NCI-H2196 (cell line): ENCODE measurements around the gene VAMP8.
A peak's percentile ranks its signal among the peaks of the same experiment; 100 is the strongest.
"Not testable (repeated sequence)": the region's sequence is repeated elsewhere in the genome, so short reads cannot be mapped to it uniquely, and the experiment has no call there.

ENCODE experiments used
- DNase-seq: peaks from one replicate; lab custom pipeline; 2025; ENCODE audit not compliant: unreplicated experiment; lab: John Stamatoyannopoulos, UW

The VAMP8 gene

DNA sequence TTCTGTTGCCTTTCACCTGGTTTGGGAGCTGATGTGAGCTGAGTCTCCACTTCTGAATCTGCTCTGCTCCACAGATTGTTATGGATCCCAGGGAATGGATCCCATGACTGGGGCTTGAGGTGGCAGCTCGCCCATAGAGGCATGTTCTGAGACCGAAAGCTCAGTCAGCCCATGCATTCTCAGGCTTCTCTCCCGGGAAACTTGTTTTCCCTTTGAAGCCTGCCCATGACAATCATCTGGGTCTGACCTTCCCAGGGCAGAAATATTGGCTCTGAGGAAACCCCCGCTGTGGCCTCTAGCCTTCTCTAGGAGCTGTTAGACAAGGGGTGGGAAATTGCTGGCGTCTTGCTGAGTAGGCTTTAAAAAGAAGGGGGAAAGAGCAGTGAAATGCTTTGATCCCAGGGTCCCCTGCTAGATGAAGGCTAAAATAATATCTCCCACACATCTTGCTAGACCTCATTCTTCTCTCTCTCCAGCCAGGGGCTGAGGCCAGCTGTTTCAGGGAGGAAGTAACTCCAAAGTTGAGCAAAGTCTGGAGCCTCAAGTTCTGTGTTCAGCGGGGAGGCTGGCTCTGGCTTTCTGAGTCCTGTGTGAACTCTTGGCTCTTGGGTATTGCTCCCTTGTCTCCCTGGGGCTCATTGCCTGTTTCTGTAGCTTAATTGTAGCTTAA is 2.0 kb downstream of the VAMP8 start:
- DNase-seq: no peak

- no peak for DNase-seq
Measured at GRCh38 chr2:85580206-85580605, 2.8 kb downstream of the VAMP8 start.

DNA sequence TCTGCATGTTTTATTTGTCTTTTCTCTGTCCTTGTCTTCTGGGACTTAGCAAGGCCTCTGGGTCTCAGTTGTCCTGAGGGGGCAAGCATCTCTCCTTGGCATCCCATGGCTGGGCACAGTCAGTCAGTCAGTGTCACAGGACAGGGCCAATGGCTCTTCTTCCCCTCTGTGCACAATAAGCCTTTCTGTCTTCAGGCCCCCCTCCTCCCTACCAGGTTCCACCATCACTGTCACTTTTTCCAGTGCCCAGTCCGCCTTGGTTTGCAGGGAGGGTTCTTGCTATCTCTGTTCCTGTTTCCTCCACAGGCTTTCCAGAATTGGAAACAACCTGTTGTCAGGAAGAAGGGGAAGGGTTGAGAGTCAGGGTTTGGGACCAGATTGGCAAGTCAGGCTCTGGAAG is 5.1 kb downstream of the VAMP8 start:
- DNase-seq: no peak

GRCh38 chr2:85583667-85584353 is 6.4 kb downstream of the VAMP8 start:
- DNase-seq: no peak

DNA sequence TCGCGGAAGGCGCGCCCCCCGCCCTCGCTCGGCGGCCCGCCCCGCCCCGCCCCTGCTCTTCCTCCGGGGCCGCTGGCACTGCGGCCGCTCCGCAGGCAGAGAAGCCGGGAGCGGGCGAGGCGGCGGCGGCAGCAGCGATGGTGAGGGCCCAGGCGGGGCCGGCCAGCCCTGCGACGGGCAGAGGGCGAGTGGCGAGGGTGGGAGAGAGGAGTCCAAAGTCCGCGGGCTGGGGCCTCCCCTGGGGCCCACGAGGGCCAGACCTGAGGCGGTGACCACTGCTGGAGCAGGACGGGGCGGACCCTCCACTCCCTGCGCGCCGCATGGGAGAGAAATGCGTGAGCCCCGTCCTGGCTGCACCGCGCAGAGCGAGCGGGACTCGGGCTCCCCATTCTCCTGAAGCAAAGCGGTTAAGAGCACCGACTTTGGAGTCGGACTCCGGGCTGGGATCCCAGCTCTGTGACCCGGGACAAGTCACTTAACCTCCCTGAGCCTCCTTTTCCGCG is 7.0 kb downstream of the VAMP8 start, which contains the start of gene VAMP5:
Gene VAMP5 (plus strand): TSS at position 78 of the 503 bp plus-strand sequence. CDS start 60 bp downstream, at position 138.
- no peak for DNase-seq

DNA sequence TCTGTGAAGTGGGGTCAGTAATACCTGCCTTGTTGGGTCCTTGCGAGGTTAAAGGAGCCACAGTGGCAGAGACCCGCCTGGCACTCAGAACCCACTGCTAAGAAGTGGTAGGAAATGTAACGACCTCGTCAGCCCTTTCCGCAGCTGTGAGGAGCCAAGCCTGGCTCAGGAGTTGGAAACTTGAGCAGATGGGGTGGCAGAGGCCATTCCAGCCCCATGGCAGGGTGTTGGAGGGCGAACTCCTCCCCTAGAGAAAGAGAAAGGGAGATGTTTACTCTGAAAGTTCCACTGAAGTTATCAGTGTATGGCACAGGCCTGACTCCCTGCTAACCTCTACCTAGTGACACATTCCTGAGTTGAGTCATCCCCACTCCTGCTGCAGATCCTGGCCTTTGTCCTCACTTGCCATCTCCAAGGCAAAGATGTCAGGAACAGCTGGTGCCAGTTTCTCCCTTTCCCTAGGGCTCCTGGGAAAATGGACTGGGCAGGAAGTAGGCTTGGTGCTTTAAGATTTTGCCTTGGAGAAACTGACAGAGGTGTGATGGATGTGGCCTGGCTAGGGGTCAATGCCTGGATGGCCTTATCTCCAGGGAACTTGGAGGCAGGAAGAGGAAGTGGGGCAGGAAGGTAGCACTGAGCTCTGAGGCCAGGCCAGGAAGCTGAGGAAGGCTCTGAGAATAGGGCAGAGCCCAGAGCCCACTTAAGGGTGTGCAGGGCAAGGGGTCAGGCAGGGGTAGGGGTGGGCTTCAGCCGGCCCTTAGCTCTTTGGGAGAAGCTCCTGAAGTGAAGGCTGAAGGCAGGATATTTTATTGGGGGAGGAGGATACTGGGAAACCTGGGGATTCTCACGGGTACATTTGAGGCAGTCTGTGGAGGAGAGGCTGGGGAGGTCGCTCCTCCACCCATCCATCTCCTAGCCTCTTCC is 7.7 kb downstream of the VAMP8 start:
- DNase-seq: no peak

GRCh38 chr2:85585781-85586105 is 8.4 kb downstream of the VAMP8 start:
- DNase-seq: no peak

DNA sequence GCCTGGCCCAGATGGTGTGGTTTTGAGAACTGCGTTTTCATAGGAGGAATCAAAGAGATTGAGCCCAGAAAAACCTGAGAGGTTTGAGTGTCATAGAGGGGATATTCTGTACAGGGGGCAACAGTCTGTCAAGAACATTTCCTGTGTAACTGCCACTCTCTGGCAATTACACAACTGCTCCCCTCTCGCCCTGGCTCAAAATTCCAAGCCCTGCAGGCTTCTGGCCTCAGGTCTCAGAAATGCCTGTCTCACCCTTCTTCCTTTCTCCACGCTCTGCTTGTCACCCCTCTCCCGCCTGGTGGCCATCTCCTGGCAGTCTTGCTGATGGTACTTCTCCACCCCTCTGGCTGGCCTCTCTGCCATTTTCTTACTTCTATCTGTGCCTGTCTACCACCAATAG is 10.8 kb downstream of the VAMP8 start:
- no peak for DNase-seq

DNA sequence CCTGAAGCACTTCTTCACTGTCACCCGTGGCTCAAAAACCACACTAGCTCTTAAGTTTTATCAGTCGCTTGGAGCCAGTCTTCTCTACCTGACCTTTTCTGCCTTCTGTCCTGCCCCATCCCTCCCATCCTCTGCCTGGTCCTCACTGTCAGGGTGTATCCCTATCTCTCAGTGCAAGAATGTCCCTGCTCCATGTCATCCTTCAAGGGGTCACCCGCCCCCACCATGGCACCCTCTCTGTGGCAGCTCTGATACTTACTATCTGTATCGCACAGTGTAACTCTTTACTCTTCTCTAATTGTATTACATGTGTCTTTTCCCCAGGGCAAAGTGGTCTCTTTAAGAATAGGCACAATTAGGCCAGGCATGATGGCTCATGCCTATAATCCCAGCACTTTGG is 11.3 kb downstream of the VAMP8 start:
- DNase-seq: no peak

DNA sequence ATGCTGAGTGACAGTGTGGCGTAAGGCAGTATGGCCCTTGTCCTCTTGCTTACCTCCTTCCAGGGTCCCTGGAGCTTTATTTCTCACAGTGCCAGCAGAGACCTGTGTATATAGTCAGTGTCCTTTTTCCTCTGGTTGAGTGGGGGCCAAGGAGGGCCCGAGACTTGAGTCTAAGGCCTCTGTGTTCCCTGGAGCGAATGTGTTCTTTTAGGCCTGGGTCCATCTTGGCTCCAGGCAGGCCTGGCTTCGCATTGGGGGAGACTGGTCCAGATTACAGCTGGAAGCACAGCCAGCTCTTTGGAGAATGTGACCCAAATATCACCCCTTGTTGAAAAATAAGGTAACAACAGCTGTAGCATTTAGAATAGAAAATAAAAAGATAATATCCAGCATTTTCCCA is 11.8 kb downstream of the VAMP8 start:
- no peak for DNase-seq

GRCh38 chr2:85589982-85590791 is 12.8 kb downstream of the VAMP8 start:
- no peak for DNase-seq

DNA sequence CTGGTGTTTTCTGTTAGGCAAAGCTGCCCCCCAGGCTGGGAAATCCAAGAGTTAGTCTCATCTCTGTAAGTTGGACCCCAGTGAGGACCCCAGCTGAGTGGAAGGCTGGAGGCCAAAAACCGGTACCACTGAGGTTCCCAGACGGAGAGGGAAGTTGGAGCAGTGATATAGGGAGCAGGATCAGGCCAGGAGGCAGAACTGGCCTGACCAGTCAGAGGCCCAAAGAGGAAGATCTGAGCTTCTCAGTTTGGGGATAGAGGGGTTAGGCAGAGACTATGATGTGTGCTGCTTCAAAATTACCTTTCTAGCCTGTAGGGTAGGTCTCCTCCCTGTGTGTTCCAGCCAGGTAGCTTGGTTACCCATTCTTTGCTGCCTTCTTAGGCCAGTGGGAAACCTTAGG is 13.6 kb downstream of the VAMP8 start:
- no peak for DNase-seq

DNA sequence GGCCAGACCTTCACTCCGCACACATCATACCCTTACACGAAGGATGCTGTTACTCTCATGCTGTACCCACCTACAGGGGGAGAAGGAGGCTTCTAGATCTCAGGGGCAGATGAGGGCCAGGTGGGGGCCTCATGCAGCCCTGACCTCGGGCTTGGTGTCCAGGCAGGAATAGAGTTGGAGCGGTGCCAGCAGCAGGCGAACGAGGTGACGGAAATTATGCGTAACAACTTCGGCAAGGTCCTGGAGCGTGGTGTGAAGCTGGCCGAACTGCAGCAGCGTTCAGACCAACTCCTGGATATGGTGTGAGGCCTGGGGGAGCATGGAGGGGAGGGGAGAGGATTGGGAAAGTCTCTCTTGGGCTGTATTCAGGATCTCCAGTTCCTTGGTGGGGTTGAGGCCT is 14.2 kb downstream of the VAMP8 start:
- DNase-seq: no peak

DNA sequence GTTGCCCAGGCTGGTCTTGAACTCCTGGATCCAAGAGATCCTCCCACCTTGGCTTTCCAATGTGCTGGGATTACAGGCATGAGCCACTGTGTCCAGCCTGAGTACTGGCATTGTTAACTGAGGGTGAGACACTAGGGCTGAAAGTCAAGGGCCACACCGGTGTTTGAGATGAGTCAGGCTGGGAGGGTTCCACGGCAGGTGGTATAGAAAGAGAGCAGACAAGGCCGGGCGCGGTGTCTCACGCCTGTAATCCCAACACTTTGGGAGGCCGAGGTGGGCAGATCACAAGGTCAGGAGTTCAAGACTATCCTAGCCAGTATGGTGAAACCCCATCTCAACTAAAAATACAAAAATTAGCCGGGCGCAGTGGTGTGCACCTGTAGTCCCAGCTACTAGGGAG is 14.9 kb downstream of the VAMP8 start:
- not testable (repeated sequence) for DNase-seq

DNA sequence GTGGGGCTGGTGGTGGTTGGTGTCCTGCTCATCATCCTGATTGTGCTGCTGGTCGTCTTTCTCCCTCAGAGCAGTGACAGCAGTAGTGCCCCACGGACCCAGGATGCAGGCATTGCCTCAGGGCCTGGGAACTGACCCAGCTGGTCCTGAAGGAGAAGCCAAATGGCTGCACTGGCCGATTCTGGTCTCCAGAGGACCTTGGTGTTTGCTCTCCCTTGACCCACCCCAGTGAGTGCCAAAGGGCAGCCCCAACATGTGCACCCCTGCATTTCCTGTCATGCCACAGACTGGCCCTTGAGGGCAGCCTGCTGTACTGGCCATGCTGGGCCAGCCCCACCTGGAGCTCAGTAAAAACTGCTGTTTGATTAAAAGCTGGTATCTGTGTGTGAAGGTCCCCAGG is 15.6 kb downstream of the VAMP8 start:
- DNase-seq: no peak

DNA sequence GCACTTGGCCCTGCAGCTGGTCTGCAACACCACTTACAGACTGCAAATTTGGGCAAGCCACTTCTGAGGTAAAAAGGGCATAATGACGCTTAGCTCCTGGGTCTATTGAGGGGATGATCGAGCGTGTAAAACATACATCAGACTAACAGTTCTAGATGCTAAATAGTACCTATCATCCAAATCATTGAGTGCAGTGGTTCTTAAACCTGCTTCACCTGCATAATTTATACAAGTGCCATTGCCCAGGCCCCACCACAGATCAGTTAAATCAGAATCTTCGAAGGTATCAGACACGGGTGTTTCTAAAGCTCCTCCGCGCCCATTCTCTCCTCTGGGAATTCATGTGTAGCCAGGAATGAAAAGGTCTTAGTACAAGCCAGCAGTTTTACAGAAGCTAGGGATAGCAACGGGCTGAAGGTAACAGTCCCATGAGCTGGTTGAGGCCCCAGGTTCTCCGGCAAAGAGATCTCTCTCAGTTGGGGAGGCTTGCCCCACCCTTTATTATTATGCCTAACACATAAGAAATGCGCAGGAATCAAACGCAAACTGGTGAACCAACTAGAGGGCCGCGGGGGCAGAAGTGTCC is 17.4 kb downstream of the VAMP8 start:
- DNase-seq: no peak

GRCh38 chr2:85595301-85596025 is 18.1 kb downstream of the VAMP8 start, which contains the start of gene RNF181:
RNF181 (plus strand) TSS chr2:85595745; CDS start chr2:85595764, 19 bp downstream.
- DNase-seq: peak; percentile 85

DNA sequence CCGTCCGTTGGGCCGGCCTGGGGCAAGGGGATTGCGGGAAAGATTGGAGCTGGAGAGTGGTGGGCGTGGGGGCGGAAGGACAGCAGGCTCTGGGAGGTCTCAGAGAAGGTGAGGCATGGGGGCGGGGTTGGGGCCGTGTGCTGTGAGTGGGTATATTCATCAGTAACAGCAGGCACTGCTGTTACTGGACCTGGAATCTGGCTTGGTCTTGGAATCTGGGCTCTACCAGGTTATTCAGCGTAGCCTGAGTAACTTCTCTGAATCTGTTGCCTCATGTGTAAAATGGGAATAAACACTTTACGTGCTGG is 18.6 kb downstream of the VAMP8 start:
- DNase-seq: no peak

GRCh38 chr2:85596486-85597143 is 19.2 kb downstream of the VAMP8 start:
- DNase-seq: no peak
